Thoracic aorta (tissue), 2 donors: ENCODE data around the gene LMOD3. TPM values are rescaled to one million over a fixed set of nuclear protein-coding genes. Genes with fewer than 3 reads are reported as not detected.

Source experiments
- ATAC-seq: fragments of 150-250 bp; one replicate; pipeline ENCODE4 v1.8.0; 2017; ENCODE audit warnings: low read depth; ENCODE audit not compliant: insufficient number of reproducible peaks, low FRiP score
- DNase-seq: peaks from one replicate; pipeline ENCODE4 v3.0.0-alpha.2; 2020; ENCODE audit warnings: low spot score
- H3K27ac ChIP-seq, 2 donors: fragments of 200-600 bp; sonication (generic); 1 replicate in 1 of 2; 2 replicates in 1 of 2; pipeline ENCODE4 v1.5.1; 2016; ENCODE audit warnings: mild to moderate bottlenecking in 2 of 2, moderate library complexity in 2 of 2
- H3K27me3 ChIP-seq: fragments of 200-600 bp; sonication (generic); replicated peaks from 2 replicates; pipeline ENCODE4 v1.6.0; 2016; ENCODE audit warnings: mild to moderate bottlenecking; ENCODE audit not compliant: insufficient read depth
- H3K36me3 ChIP-seq: fragments of 200-600 bp; sonication (generic); one replicate; pipeline ENCODE4 v1.5.1; 2016
- H3K4me1 ChIP-seq, 2 donors: fragments of 200-600 bp; sonication (generic); 1 replicate in 1 of 2; 2 replicates in 1 of 2; pipeline versions ENCODE4 v1.5.1 to v1.6.0; 2016; ENCODE audit warnings: low read depth in 2 of 2, mild to moderate bottlenecking in 1 of 2; ENCODE audit not compliant: control insufficient read depth in 1 of 2
- H3K4me3 ChIP-seq: fragments of 200-600 bp; sonication (generic); 2 replicates; pipeline ENCODE4 v1.5.1; 2016; ENCODE audit warnings: mild to moderate bottlenecking
- H3K9me3 ChIP-seq: fragments of 200-600 bp; sonication (generic); 2 replicates; pipeline ENCODE4 v1.5.1; 2016
- total RNA-seq, 2 donors: library from RNA; depleted of rRNA; stranded (reverse); fragments of >200 nt; gene quantifications; one replicate each; pipeline versions ENCODE4 v1.1.0 to v1.2.3, GENCODE V29; 2016
- TF ChIP-seq, protein P1 (sequence below): fragments of 200-600 bp; sonication (generic); IDR thresholded peaks from one replicate; pipeline ENCODE4 v1.5.1; 2019; ENCODE audit warnings: antibody characterized with exemption

The LMOD3 gene
- total RNA-seq, 2 donors from 2014 or later = not detected

DNA sequence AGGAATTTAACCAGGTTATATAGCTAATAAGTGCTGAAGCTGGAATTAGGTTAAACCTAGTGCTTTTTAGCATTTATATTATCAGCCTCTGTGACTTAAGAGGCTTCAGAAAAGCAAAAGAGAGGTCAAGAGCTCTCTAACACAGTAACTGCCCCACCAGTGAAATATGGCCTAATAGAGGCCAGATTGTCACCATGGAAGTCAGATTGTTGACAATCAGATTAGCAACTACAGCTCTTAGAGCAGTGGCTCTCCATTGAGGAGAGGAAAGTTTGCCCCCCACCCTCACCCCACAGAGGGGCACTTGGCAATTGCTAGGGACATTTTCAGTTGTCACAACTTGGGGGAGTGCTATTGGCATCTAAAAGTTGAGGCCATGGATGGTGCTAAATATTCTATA lies 23.3 kb upstream of the LMOD3 start:
- TF ChIP-seq, protein P1, sequence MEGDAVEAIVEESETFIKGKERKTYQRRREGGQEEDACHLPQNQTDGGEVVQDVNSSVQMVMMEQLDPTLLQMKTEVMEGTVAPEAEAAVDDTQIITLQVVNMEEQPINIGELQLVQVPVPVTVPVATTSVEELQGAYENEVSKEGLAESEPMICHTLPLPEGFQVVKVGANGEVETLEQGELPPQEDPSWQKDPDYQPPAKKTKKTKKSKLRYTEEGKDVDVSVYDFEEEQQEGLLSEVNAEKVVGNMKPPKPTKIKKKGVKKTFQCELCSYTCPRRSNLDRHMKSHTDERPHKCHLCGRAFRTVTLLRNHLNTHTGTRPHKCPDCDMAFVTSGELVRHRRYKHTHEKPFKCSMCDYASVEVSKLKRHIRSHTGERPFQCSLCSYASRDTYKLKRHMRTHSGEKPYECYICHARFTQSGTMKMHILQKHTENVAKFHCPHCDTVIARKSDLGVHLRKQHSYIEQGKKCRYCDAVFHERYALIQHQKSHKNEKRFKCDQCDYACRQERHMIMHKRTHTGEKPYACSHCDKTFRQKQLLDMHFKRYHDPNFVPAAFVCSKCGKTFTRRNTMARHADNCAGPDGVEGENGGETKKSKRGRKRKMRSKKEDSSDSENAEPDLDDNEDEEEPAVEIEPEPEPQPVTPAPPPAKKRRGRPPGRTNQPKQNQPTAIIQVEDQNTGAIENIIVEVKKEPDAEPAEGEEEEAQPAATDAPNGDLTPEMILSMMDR = no peak
- Histone ChIP-seq H3K9me3 (no peaks in the 10 kb centered on the region), H3K4me1 (no peaks in the 10 kb centered on the region), H3K27me3 (no peaks in the 10 kb centered on the region), H3K27ac (no peak overlapping the region), H3K4me3 (no peak overlapping the region), H3K36me3 (no peaks in the 10 kb centered on the region)
- ATAC-seq (no peak), DNase-seq (no peak)

DNA sequence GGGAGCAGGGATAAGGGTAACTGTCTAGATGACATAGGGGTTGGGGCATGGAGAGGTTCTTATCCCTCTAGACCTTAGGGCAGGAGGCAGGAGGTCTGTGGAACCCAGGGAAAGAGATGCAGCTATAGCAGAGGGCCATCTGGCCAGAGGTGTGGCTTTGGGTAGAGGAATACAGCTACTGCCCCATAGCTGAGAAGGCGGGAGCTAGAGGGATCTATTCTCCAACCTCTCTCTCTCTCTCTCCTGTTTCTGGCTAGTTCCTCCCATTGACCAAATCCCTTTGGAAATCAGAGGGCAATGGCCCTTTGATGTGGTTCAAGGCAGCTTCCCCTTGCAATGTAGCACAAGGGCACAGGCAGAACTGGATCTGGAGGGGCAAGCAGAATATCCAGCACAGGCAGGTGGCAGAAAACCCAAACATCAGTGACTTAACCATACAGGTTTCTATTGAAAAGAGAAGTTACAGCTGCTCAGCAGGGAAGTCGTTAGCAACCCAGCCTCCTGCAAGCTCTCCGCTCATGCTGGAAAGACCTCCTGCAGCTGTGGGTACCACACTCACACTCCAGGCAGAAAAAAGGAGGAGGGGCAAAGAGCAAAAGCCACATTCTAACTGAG lies 22.3 kb upstream of the LMOD3 start:
- no peak overlapping the region for H3K4me3 ChIP-seq
- DNase-seq = no peak
- H3K27me3 ChIP-seq = no peaks in the 10 kb centered on the region
- ATAC-seq = no peak
- H3K4me1 ChIP-seq = no peaks in the 10 kb centered on the region
- TF ChIP-seq, protein P1 = no peak
- H3K27ac ChIP-seq = no peak overlapping the region
- H3K9me3 ChIP-seq = no peaks in the 10 kb centered on the region
- no peaks in the 10 kb centered on the region for H3K36me3 ChIP-seq

DNA sequence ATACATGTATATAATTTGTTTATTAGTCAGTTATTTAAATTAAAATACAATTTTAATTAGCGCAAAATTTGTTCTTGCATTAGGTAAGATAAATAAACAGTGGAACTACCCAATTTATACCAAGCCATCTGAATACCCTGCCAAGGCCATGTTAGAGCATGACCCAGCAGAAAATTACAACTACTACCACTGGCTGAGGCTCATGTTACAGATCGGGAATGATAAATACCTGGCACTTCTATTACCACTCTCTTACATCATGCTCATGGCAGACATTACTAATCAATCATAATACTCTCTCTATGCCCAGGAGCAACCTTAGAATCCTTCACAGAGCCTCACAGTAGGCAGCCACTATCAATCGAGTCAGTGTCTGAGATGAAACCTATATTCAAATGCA lies 21.2 kb upstream of the LMOD3 start:
- H3K27ac ChIP-seq = no peak overlapping the region
- no peaks in the 10 kb centered on the region for H3K27me3 ChIP-seq
- TF ChIP-seq, protein P1 = no peak
- H3K36me3 ChIP-seq = no peaks in the 10 kb centered on the region
- H3K4me1 ChIP-seq = no peaks in the 10 kb centered on the region
- ATAC-seq (no peak), DNase-seq (no peak)
- H3K9me3 ChIP-seq = no peaks in the 10 kb centered on the region
- H3K4me3 ChIP-seq = no peak overlapping the region

DNA sequence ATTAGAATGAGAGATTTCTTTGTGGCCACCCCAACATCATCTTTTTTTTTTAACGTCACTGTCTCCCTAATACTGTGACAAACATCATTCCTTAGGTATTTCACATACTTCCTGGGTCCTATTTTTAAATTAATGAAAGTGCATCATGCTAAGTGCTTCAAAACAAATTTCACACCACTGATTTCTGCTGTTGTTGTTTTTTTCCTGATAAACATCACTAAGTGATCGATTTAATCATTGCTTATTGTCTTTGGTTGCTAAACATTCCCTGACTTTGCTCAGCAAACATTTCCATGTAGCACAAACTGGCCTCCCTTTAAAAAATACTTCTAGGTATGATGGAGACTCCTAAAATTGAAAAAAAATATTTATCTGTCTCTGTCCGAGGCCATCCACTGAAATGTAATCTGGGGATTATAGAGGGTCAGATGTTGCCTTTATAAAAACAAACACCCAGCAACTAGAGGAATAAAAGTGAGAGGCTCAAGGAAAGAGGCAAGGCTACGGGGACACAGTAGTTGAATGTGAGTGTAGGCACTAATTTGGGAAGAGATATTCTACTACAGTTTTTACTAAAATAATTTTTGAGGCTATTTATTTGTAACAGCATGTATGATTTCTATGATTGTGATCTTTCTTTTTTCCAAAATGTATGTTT lies 20.5 kb upstream of the LMOD3 start:
- Histone ChIP-seq H3K27me3 (no peaks in the 10 kb centered on the region), H3K36me3 (no peaks in the 10 kb centered on the region), H3K9me3 (no peaks in the 10 kb centered on the region), H3K27ac (no peak overlapping the region), H3K4me1 (no peaks in the 10 kb centered on the region), H3K4me3 (no peak overlapping the region)
- DNase-seq (no peak), ATAC-seq (no peak)
- TF ChIP-seq, protein P1 = no peak

DNA sequence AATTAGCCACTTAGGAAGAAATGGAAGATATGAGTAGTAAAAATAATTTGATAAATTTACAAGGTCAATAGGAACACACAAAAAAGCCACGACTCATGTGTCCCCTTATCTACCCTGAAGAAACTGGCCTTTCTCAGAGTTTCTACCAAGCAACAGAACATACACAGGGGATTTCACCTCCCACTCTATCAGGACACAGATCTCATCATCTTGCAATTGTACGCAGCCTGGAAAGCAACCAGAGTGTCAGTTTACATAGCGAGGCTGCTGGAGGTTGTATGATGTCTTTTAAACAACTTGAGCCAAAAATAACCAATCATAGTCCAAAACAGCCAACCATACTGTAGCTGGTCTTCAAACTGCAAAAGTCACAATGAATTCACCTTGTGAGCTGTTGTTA lies 19.7 kb upstream of the LMOD3 start:
- TF ChIP-seq, protein P1 = no peak
- no peak for ATAC-seq
- H3K27me3 ChIP-seq = no peaks in the 10 kb centered on the region

More for the DNA sequence above, 19.7 kb upstream of the LMOD3 start:
- Histone ChIP-seq H3K4me3 (no peak overlapping the region), H3K9me3 (no peaks in the 10 kb centered on the region), H3K36me3 (no peaks in the 10 kb centered on the region), H3K27ac (no peak overlapping the region), H3K4me1 (no peaks in the 10 kb centered on the region)
- DNase-seq = no peak
